Midbrain (tissue), 1 donor: ENCODE data around the gene COPB1.
A peak's percentile ranks its signal among the peaks of the same experiment; 100 is the strongest.
"Not testable (repeated sequence)": the region's sequence is repeated elsewhere in the genome, so short reads cannot be mapped to it uniquely, and the experiment has no call there.

Experiments
- DNase-seq: peaks from one replicate; lab custom pipeline; 2025; lab: John Stamatoyannopoulos, UW

Gene COPB1

GRCh38 chr11:14499560-14500180 is at the start of gene COPB1:
COPB1 (minus strand) TSS chr11:14499811; CDS start chr11:14498928, 883 bp downstream.
- peak; percentile 90 for DNase-seq

- DNase-seq, result no peak
These were observed 47.8 kb upstream of the COPB1 start for GRCh38 chr11:14547440-14547839.

GRCh38 chr11:14546672-14547071 is 47.1 kb upstream of the COPB1 start:
- DNase-seq, result no peak

GRCh38 chr11:14544611-14545010 is 45.0 kb upstream of the COPB1 start:
- no peak for DNase-seq

- no peak for DNase-seq
These were observed 43.6 kb upstream of the COPB1 start for GRCh38 chr11:14543260-14543659.

GRCh38 chr11:14542324-14542723 is 42.7 kb upstream of the COPB1 start:
- no peak for DNase-seq

GRCh38 chr11:14541192-14541947 is 41.8 kb upstream of the COPB1 start:
- DNase-seq, result peak; percentile 50

- DNase-seq, result no peak
These were observed 40.4 kb upstream of the COPB1 start for GRCh38 chr11:14539982-14540421.

GRCh38 chr11:14538926-14539554 is 39.4 kb upstream of the COPB1 start:
- DNase-seq, result no peak

GRCh38 chr11:14538271-14538925 is 38.8 kb upstream of the COPB1 start:
- DNase-seq, result no peak

- DNase-seq, result peak; percentile 36
These were observed 37.6 kb upstream of the COPB1 start for GRCh38 chr11:14537134-14537599.

- not testable (repeated sequence) for DNase-seq
These were observed 35.6 kb upstream of the COPB1 start for GRCh38 chr11:14535166-14535565.

GRCh38 chr11:14529951-14530350 is 30.3 kb upstream of the COPB1 start:
- no peak for DNase-seq

GRCh38 chr11:14529321-14529720 is 29.7 kb upstream of the COPB1 start:
- no peak for DNase-seq

- DNase-seq, result no peak
These were observed 23.2 kb upstream of the COPB1 start for GRCh38 chr11:14522801-14523200.

GRCh38 chr11:14522245-14522644 is 22.6 kb upstream of the COPB1 start:
- no peak for DNase-seq

GRCh38 chr11:14520747-14521151 is 21.1 kb upstream of the COPB1 start:
- DNase-seq, result no peak

GRCh38 chr11:14519917-14520746 is 20.5 kb upstream of the COPB1 start, which contains the start of gene PSMA1:
PSMA1 (minus strand) TSS chr11:14520386; CDS start chr11:14520299, 87 bp downstream.
- peak; percentile 95 for DNase-seq

GRCh38 chr11:14519597-14519916 is 19.9 kb upstream of the COPB1 start:
- DNase-seq, result no peak

- no peak for DNase-seq
These were observed 19.2 kb upstream of the COPB1 start for GRCh38 chr11:14518820-14519219.

- DNase-seq, result no peak
These were observed 14.2 kb upstream of the COPB1 start for GRCh38 chr11:14513800-14514199.

- no peak for DNase-seq
These were observed 6.9 kb upstream of the COPB1 start for GRCh38 chr11:14506532-14506931.
